WTC11 (cell line): ENCODE measurements around the gene RMC1.

Experiments
- CREB1 ChIP-seq: sonication (generic); formaldehyde crosslinking; IDR thresholded peaks from 2 replicates; pipeline ENCODE4 v1.8.0; 2023; ENCODE audit warnings: mild to moderate bottlenecking, missing genetic modification reagents
- CTCF ChIP-seq: fragments of 200-600 bp; IDR thresholded peaks from 2 replicates; pipeline ENCODE4 v1.8.0; 2022; ENCODE audit warnings: antibody characterized with exemption
- ETV6 ChIP-seq: sonication (generic); formaldehyde crosslinking; IDR thresholded peaks from 2 replicates; pipeline ENCODE4 v1.8.1; 2022; ENCODE audit warnings: mild to moderate bottlenecking, missing genetic modification reagents
- FOXJ3 ChIP-seq: sonication (generic); formaldehyde crosslinking; IDR thresholded peaks from 2 replicates; pipeline ENCODE4 v1.9.0; 2021; ENCODE audit warnings: missing genetic modification reagents, mild to moderate bottlenecking, borderline replicate concordance
- NFYB ChIP-seq: sonication (generic); formaldehyde crosslinking; conservative IDR thresholded peaks from 2 replicates; pipeline ENCODE4 v1.8.0; 2022; ENCODE audit warnings: low read depth, missing genetic modification reagents
- NR3C1 ChIP-seq: sonication (generic); formaldehyde crosslinking; conservative IDR thresholded peaks from 2 replicates; pipeline ENCODE4 v1.8.1; 2023; ENCODE audit warnings: low read depth, mild to moderate bottlenecking, missing genetic modification reagents
- RELA ChIP-seq: sonication (generic); formaldehyde crosslinking; IDR thresholded peaks from 2 replicates; pipeline ENCODE4 v1.8.1; 2022; ENCODE audit warnings: missing genetic modification reagents, mild to moderate bottlenecking, borderline replicate concordance
- SP1 ChIP-seq: sonication (generic); formaldehyde crosslinking; conservative IDR thresholded peaks from 2 replicates; pipeline ENCODE4 v1.8.1; 2022; ENCODE audit warnings: missing genetic modification reagents
- USF1 ChIP-seq: sonication (generic); formaldehyde crosslinking; IDR thresholded peaks from 2 replicates; pipeline ENCODE4 v1.8.0; 2022; ENCODE audit warnings: mild to moderate bottlenecking, missing genetic modification reagents
- ZMAT4 ChIP-seq: fragments of 250-450 bp; sonication (Bioruptor Pico); IDR thresholded peaks from 2 replicates; pipeline ENCODE4 v1.9.0; 2021; ENCODE audit warnings: mild to moderate bottlenecking
- ZNF232 ChIP-seq: sonication (generic); formaldehyde crosslinking; IDR thresholded peaks from 2 replicates; pipeline ENCODE4 v1.8.0; 2022; ENCODE audit warnings: mild to moderate bottlenecking, missing genetic modification reagents
- TF ChIP-seq, protein P1 (sequence below): sonication (generic); formaldehyde crosslinking; conservative IDR thresholded peaks from 2 replicates; pipeline ENCODE4 v1.8.1; 2023; ENCODE audit warnings: mild to moderate bottlenecking, low read depth, missing genetic modification reagents, moderate library complexity

DNA sequence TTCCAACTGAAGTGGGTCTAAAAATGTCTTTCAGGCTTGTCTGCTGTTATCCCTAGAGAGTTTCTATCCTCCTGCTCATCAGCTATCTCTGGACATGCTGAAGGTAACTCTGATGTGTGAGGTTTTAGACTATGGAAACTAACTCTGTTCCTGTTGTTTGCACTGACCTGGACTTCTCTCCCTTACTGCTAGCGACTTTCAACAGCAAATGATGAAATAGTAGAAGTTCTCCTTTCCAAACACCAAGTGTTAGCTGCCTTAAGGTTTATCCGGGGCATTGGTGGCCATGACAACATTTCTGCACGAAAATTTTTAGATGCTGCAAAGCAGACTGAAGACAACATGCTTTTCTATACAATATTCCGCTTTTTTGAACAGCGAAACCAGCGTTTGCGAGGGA is 26.9 kb downstream of the RMC1 start:
- TF ChIP-seq CTCF (no peak), SP1 (no peak), ZNF232 (CRISPR knock-in tag) (no peak), USF1 (CRISPR knock-in tag) (no peak), NR3C1 (CRISPR knock-in tag) (no peak), ETV6 (CRISPR knock-in tag) (no peak), FOXJ3 (CRISPR knock-in tag) (no peak), CREB1 (CRISPR knock-in tag) (no peak), ZMAT4 (no peak), RELA (no peak), NFYB (no peak)
- TF ChIP-seq, protein P1, sequence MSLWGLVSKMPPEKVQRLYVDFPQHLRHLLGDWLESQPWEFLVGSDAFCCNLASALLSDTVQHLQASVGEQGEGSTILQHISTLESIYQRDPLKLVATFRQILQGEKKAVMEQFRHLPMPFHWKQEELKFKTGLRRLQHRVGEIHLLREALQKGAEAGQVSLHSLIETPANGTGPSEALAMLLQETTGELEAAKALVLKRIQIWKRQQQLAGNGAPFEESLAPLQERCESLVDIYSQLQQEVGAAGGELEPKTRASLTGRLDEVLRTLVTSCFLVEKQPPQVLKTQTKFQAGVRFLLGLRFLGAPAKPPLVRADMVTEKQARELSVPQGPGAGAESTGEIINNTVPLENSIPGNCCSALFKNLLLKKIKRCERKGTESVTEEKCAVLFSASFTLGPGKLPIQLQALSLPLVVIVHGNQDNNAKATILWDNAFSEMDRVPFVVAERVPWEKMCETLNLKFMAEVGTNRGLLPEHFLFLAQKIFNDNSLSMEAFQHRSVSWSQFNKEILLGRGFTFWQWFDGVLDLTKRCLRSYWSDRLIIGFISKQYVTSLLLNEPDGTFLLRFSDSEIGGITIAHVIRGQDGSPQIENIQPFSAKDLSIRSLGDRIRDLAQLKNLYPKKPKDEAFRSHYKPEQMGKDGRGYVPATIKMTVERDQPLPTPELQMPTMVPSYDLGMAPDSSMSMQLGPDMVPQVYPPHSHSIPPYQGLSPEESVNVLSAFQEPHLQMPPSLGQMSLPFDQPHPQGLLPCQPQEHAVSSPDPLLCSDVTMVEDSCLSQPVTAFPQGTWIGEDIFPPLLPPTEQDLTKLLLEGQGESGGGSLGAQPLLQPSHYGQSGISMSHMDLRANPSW: no peak
